Gastrocnemius medialis (tissue), 4 donors: Measurements from ENCODE around the gene PGS1. TPM values are rescaled to one million over a fixed set of nuclear protein-coding genes. Genes with fewer than 3 reads are reported as not detected.
A peak's percentile ranks its signal among the peaks of the same experiment; 100 is the strongest.

Experiments
- ATAC-seq, 2 donors: fragments of 150-250 bp; one replicate each; pipeline ENCODE4 v1.9.1; 2016
- DNase-seq, 2 donors: peaks; one replicate each; pipeline ENCODE4 v3.0.0-alpha.2; 2019
- H3K27ac ChIP-seq, 4 donors: fragments of 200-600 bp; sonication (generic); 1 replicate in 1 of 4; 2 replicates in 3 of 4; pipeline ENCODE4 v1.5.1; 2016 to 2018; ENCODE audit warnings: mild to moderate bottlenecking in 2 of 4, moderate library complexity in 1 of 4
- H3K27me3 ChIP-seq, 3 donors: fragments of 200-600 bp; sonication (generic) in 2 of 3; 1 replicate in 1 of 3; 2 replicates in 2 of 3; pipeline versions ENCODE4 v1.5.1 to v1.6.0; 2016 to 2019; ENCODE audit warnings: mild to moderate bottlenecking in 1 of 3, moderate library complexity in 1 of 3
- H3K36me3 ChIP-seq, 2 donors: fragments of 200-600 bp; sonication (generic) in 1 of 2; one replicate each; pipeline ENCODE4 v1.5.1; 2017 to 2018
- H3K4me1 ChIP-seq, 2 donors: fragments of 200-600 bp; sonication (generic) in 1 of 2; one replicate each; pipeline ENCODE4 v1.5.1; 2016 to 2017; ENCODE audit warnings: mild to moderate bottlenecking in 2 of 2
- H3K4me3 ChIP-seq, 4 donors: fragments of 200-600 bp; sonication (generic) in 3 of 4; 1 replicate in 1 of 4; 2 replicates in 3 of 4; pipeline ENCODE4 v1.5.1; 2016 to 2019; ENCODE audit warnings: mild to moderate bottlenecking in 2 of 4
- H3K9me3 ChIP-seq, 3 donors: fragments of 200-600 bp; sonication (generic) in 2 of 3; 1 replicate in 1 of 3; 2 replicates in 2 of 3; pipeline ENCODE4 v1.5.1; 2016 to 2019
- POLR2A ChIP-seq, 2 donors: fragments of 450-650 bp; IDR thresholded peaks; one replicate each; pipeline ENCODE4 v1.6.1; 2017; ENCODE audit warnings: antibody characterized with exemption in 2 of 2, mild to moderate bottlenecking in 2 of 2, moderate library complexity in 2 of 2
- in situ Hi-C, 4 donors: fragments of 200-750 bp; cut with MboI; loops; one replicate each; pipeline versions ENCODE4 v1.15.0 to v1.8.0; 2017; ENCODE audit warnings: low sequenced_read_pairs in 4 of 4
- intact Hi-C: fragments of 100-400 bp; cut with DNase I; formaldehyde crosslinking; loops from one replicate; pipeline ENCODE4 v1.15.1; 2023; ENCODE audit warnings: low total_unique reads
- total RNA-seq, 4 donors: library from RNA; depleted of rRNA; stranded (reverse); fragments of >200 nt; gene quantifications; one replicate each; pipeline versions ENCODE4 v1.1.0 to v1.2.3, GENCODE V29; 2016
- TF ChIP-seq, protein P1 (sequence below), 5 experiments: fragments of 450-650 bp in 3 of 5; fragments of 200-600 bp in 2 of 5; sonication (generic) in 2 of 5; IDR thresholded peaks in 4 of 5; conservative IDR thresholded peaks in 1 of 5; 1 replicate in 4 of 5; 2 replicates in 1 of 5; pipeline ENCODE4 v1.5.1; 2016 to 2019; ENCODE audit warnings: antibody characterized with exemption in 5 of 5, mild to moderate bottlenecking in 3 of 5, moderate library complexity in 3 of 5

PGS1 gene
- total RNA-seq, 4 donors from 2014 or later: 16.6 to 30.0 (median 21.8) TPM

DNA sequence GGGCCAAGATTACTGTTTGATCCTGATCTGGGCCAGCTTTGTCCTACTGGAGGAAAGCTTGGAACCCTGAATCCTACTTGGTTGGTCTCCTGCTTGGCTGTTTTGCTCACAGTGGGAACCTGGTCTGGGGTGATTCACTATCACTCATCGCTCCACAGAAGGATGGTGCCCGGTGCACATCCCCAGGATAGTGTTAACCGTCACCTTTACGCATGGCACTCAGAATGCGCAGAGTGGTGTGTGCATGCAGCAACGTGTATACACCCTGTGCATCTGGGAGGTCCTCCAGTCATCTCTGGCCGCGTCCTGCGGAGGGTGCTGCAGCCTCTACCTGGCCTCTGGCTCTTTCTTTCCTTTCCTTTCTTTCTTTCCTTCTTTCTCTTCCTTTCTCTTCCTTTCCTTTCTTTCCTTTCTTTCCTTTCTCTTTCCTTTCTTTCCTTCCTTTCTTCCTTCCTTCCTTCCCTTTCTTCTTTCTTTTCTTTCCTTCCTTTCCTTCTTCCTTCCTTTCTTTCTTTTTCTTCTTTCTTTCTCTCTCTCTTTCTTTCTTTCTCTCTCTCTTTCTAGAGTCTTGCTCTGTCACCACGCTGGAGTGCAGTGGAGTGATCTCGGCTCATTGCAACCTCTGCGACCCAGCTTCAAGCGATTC lies 31.7 kb upstream of the PGS1 start:
- intact Hi-C loops (no loop called here), in situ Hi-C loops (no loop called here)
- Histone ChIP-seq H3K27ac (peak overlapping the region; percentile 81 to 95 (median 86)), H3K36me3 (no peaks in the 10 kb centered on the region), H3K27me3 (no peaks in the 10 kb centered on the region), H3K4me1 (peaks cover 73 to 76% of the 10 kb centered on the region in 2 donors), H3K4me3 (no peak overlapping the region), H3K9me3 (no peaks in the 10 kb centered on the region)
- peak in 1 of 2 donors; percentile 4 for ATAC-seq
- TF ChIP-seq, protein P1, sequence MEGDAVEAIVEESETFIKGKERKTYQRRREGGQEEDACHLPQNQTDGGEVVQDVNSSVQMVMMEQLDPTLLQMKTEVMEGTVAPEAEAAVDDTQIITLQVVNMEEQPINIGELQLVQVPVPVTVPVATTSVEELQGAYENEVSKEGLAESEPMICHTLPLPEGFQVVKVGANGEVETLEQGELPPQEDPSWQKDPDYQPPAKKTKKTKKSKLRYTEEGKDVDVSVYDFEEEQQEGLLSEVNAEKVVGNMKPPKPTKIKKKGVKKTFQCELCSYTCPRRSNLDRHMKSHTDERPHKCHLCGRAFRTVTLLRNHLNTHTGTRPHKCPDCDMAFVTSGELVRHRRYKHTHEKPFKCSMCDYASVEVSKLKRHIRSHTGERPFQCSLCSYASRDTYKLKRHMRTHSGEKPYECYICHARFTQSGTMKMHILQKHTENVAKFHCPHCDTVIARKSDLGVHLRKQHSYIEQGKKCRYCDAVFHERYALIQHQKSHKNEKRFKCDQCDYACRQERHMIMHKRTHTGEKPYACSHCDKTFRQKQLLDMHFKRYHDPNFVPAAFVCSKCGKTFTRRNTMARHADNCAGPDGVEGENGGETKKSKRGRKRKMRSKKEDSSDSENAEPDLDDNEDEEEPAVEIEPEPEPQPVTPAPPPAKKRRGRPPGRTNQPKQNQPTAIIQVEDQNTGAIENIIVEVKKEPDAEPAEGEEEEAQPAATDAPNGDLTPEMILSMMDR (IDR thresholded peaks at IDR 0.05 in 4 of 5, conservative IDR thresholded peaks at IDR 0.05 in 1 of 5): peak in 1 of 5 experiments; percentile 11
- TF ChIP-seq POLR2A (IDR thresholded peaks at IDR 0.05): no peak
- DNase-seq: no peak

DNA sequence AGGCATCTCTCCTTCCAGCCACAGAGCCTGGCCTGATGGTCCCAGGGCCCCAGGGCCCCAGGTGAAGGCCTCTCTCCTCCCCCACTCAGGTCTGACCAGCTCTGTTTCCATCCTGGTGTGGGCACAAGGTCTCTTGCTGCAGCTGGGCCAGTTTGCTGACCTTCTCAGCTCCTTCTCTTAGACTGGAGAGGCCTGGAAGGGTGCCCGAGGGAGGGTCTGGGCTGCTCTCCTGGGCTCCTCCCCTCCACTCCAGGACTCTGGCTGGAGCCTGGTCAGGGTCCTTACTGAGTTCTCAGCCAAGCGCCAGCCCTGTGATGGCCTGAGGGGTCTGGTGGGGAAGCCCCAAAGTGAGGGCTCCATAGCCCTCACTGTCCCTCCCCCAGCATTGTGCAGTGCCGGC lies 31.0 kb upstream of the PGS1 start:
- intact Hi-C loops (no loop called here), in situ Hi-C loops (no loop called here)
- TF ChIP-seq POLR2A (IDR thresholded peaks at IDR 0.05): no peak
- TF ChIP-seq, protein P1 (IDR thresholded peaks at IDR 0.05 in 4 of 5, conservative IDR thresholded peaks at IDR 0.05 in 1 of 5): no peak
- DNase-seq (no peak), ATAC-seq (no peak)
- Histone ChIP-seq H3K27ac (peak overlapping the region in 1 of 4 donors; percentile 88), H3K36me3 (no peaks in the 10 kb centered on the region), H3K9me3 (no peaks in the 10 kb centered on the region), H3K4me3 (no peak overlapping the region), H3K4me1 (peaks cover 75 to 78% of the 10 kb centered on the region in 2 donors), H3K27me3 (no peaks in the 10 kb centered on the region)

DNA sequence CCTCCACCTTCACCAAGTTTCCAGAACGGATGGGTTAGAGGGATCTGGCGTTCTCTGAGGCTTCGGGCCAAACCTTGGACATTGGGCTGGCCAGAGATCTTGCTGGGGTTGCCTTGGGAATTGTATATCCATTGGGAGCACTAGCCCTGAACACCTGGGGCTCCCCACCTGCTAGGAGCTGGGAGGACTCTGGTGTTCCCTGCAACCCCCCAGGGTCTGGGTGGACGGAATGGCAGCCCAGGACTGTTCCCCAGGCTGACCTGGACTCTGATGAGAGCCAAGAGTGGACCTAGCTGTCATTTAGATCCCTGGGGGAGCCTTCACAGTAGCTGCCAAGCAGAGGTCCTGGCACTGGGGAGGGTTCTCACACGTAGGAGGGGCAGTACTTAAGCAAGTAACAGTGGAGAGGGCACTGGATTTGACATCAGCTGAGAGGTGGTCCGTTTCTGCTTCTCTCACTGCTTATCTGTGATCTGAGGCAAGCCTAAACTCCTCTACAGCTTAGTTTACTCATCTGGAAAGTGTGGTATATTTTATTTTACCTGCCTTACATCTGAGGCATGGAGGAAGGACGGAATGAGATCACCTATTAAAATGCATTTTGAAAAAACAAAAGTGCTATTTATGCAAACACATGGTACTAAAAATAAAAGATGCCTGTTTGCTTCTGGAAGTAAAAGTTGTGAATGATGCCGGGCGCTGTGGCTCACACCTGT lies 30.2 kb upstream of the PGS1 start:
- Histone ChIP-seq H3K27me3 (no peaks in the 10 kb centered on the region), H3K4me3 (no peak overlapping the region), H3K4me1 (peaks cover 72 to 75% of the 10 kb centered on the region in 2 donors), H3K36me3 (no peaks in the 10 kb centered on the region), H3K9me3 (no peaks in the 10 kb centered on the region), H3K27ac (no peak overlapping the region)
- no peak for DNase-seq
- in situ Hi-C loops (no loop called here), intact Hi-C loops (no loop called here)
- no peak for TF ChIP-seq POLR2A (IDR thresholded peaks at IDR 0.05)
- TF ChIP-seq, protein P1 (IDR thresholded peaks at IDR 0.05 in 4 of 5, conservative IDR thresholded peaks at IDR 0.05 in 1 of 5): no peak
- ATAC-seq: no peak

DNA sequence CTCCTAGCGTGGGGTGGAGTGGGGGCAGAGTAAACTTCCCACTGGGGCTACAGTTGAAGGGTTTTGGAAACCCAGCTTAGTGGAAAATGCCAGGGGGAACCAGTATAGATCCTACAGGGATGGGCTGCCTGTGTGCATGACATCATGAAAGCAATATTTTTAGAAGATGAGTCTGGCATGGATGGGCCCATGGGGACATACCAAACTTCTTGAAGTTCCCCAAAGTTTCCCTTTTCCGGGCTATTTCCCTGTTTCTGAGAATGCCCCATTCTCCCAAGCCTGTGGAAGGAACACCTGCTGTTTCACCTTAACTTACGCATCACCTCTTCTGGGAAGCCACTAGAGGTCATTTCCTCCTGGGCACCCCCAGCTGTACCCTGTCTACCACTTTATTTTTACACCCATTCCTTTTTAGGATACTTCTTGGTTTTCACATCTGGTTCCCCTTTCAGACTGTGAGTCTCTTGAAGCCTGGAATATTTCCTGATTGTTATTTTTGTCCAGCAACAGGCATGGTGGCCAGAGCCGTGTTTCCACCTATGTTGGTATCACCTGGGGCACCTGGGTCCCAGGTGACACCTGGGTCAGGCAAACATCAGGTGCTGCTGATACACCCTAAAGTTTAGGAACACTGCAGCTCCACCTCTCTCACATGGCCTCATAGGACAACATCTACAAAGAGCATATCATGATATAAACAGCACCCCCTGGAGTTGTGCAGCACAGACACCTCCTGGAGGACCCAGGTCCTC lies 28.4 kb upstream of the PGS1 start:
- TF ChIP-seq, protein P1 (IDR thresholded peaks at IDR 0.05 in 4 of 5, conservative IDR thresholded peaks at IDR 0.05 in 1 of 5): no peak
- no peak for TF ChIP-seq POLR2A (IDR thresholded peaks at IDR 0.05)
- Histone ChIP-seq H3K4me1 (peaks cover 61 to 62% of the 10 kb centered on the region in 2 donors), H3K27me3 (no peaks in the 10 kb centered on the region), H3K4me3 (no peak overlapping the region), H3K9me3 (no peaks in the 10 kb centered on the region), H3K36me3 (no peaks in the 10 kb centered on the region), H3K27ac (no peak overlapping the region)
- DNase-seq: no peak
- ATAC-seq: no peak
- intact Hi-C loops (no loop called here), in situ Hi-C loops (no loop called here)
